Pons (tissue), 1 donor: ENCODE data around the gene GK.
A peak's percentile ranks its signal among the peaks of the same experiment; 100 is the strongest.
"Not testable (repeated sequence)": the region's sequence is repeated elsewhere in the genome, so short reads cannot be mapped to it uniquely, and the experiment has no call there.

Experiments
- DNase-seq: peaks from one replicate; pipeline ENCODE4 v3.0.0-alpha.2; 2016; ENCODE audit warnings: low spot score

Gene GK

GRCh38 chrX:30706216-30706775 lies 53.1 kb downstream of the GK start:
- no peak for DNase-seq

- DNase-seq = no peak
Measured at GRCh38 chrX:30712214-30712613, 59.0 kb downstream of the GK start.

- peak; percentile 34 for DNase-seq
Measured at GRCh38 chrX:30713061-30713525, 59.9 kb downstream of the GK start.

- no peak for DNase-seq
Measured at GRCh38 chrX:30714138-30714537, 60.9 kb downstream of the GK start.

GRCh38 chrX:30715976-30716375 lies 62.8 kb downstream of the GK start:
- no peak for DNase-seq

- no peak for DNase-seq
Measured at GRCh38 chrX:30733852-30734660, 80.8 kb downstream of the GK start.

- DNase-seq = no peak
Measured at GRCh38 chrX:30734782-30735181, 81.6 kb downstream of the GK start.

- DNase-seq = peak; percentile 31
Measured at GRCh38 chrX:30735839-30736238, 82.6 kb downstream of the GK start.

- DNase-seq = no peak
Measured at GRCh38 chrX:30741545-30741944, 88.3 kb downstream of the GK start.

- DNase-seq = no peak
Measured at GRCh38 chrX:30748342-30748960, 95.2 kb downstream of the GK start.

- no peak for DNase-seq
Measured at GRCh38 chrX:30751497-30751896, 98.3 kb downstream of the GK start.

- DNase-seq = no peak
Measured at GRCh38 chrX:30762755-30763154, 109.5 kb downstream of the GK start.

- not testable (repeated sequence) for DNase-seq
Measured at GRCh38 chrX:30773764-30774163, 120.5 kb downstream of the GK start.

- DNase-seq = no peak
Measured at GRCh38 chrX:30777575-30777974, 124.4 kb downstream of the GK start.

- DNase-seq = no peak
Measured at GRCh38 chrX:30779453-30780030, 126.3 kb downstream of the GK start.
